Right hindlimb (tissue), 1 donor: ENCODE results near the gene NUP160.
"Not testable (repeated sequence)": the region's sequence is repeated elsewhere in the genome, so short reads cannot be mapped to it uniquely, and the experiment has no call there.

Source experiments
- DNase-seq: peaks from one replicate; pipeline ENCODE4 v3.0.0-alpha.2; 2018

The NUP160 gene

DNA sequence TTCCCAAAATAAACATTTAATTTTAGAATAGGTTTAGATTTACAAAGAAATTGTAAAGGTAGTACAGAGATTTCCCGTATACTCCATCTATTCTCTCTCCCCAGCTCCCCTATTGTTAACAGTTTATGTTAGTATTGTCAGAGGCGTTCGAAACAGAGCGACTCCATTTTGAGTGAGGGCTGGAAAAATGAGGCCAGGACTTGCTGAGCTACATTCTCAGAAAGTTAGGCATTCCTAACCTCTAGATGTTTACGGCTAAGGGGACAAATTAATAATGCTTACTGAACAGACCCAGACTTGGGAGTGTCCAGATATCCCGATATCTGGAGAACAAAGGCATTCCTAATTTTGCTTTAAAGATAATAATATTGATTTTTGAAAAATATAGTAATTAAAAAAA is 12.4 kb upstream of the NUP160 start:
- no peak for DNase-seq

DNA sequence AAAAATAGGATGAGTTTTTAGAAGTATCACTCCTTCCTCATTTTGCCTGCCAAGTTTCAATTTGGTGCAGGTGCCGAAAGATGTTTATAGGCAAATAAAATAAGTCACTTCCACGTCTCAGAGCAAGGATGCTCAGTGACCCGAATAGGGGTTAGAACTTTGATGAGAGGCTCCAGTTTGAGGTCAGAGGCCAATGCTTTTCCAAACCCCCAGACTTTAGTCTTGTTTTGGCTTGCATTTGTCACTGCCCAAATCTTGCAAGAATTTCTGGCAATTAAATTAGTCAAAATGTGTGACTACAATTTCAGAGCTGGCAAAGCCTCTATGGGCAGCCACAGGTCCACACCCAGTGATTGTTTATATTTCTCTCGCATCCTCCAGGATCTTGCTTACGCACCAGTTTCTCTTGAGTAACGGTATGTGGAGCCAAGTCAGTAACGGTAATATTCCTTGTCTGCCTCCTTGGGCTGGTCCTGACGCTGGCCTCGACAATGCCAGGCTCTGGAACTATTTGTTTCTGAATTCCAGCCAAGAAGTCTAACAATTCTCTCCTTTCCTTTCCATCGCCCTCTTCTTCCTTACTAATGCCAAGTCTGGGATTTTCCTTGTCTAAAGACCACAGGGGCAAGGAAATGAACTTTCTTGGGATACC is 9.9 kb upstream of the NUP160 start:
- no peak for DNase-seq

DNA sequence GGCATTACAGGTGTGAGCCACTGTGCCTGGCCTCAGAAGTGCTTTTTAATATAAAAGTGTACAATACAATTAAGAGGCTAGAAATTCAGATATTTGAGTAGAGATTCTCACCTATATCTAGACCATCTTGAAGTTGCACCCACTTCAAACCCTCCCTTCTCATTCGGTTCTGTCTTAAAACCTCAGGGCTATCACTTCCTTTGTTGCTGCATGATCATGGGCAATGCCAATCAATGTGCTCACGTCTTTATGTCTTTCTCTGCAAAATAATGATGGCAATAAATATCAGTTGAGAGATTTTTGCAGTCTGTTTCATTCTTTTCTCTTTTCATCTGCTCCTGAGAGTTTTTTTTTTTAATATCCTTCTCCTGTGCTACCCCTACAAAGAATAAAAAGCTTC is 9.3 kb upstream of the NUP160 start:
- DNase-seq: no peak

DNA sequence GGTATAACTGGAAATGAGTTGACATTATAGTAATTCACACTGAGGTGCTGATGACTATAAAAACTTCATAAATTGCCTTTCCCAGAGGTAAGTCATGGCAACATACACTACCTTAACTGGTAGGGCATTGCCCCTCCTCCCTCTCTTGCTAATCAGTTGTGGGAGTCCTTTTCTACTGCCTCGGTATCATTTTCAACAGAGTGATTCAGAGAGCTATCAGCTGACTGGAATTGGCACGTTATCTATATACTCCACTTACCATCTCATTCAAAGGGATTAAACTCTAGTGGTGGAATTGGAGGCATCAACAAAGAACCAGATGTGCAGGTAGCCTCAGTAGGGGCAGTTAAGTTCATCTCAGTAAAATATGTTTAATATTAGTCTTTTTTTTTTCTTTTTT is 8.0 kb upstream of the NUP160 start:
- no peak for DNase-seq

DNA sequence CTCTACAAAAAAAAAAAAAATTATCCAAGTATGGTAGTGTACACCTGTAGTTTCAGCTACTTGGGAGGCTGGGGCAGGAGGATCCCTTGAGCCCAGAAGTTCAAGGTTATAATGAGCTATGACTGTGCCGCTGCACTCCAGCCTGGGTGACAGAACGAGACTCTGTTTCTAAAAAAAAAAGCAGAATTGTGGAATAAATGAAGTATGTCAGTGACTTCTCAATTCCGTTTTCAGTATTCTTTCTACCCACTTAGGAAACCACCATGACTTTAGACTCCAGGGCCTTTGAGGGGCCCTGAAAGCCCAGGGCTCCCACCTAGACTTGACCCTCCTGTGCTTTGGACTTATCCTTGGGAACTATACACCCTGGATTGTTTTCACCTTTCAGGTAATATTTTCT is 6.5 kb upstream of the NUP160 start:
- no peak for DNase-seq

DNA sequence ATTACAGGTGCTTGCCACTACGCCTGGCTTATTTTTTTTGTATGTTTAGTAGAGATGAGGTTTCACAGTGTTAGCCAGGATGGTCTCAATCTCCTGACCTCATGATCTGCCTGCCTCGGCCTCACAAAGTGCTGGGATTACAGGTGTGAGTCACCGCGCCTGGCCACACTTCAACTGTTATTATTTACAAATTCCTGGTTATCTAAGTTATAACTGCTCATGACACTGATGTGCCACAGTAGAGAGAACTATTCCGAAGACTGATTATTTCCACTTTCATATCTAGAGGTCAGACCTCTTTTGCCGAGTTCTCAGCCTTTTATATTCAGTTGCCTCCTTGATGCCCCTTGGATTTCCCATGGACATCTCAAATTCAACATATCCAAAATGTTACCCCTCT is 3.9 kb upstream of the NUP160 start:
- DNase-seq: no peak

DNA sequence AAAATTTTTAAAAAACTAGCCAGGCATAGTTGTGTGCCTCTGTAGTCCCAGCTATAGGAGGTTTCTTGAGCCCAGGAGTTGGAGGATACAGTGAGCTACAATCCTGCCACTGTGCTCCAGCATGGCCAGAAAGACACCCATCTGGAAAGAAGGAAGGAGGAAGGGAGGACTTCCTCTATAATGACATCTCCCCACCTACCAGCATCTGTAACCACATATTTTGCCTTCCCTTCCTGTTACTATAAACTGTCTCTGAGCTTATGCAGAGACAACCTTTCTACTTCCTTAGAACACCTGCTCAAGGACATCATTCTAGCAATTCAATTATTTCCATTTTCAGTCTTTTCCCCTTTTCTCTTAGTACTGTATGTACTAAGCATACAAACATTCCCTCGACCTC is 2.2 kb upstream of the NUP160 start:
- no peak for DNase-seq

DNA sequence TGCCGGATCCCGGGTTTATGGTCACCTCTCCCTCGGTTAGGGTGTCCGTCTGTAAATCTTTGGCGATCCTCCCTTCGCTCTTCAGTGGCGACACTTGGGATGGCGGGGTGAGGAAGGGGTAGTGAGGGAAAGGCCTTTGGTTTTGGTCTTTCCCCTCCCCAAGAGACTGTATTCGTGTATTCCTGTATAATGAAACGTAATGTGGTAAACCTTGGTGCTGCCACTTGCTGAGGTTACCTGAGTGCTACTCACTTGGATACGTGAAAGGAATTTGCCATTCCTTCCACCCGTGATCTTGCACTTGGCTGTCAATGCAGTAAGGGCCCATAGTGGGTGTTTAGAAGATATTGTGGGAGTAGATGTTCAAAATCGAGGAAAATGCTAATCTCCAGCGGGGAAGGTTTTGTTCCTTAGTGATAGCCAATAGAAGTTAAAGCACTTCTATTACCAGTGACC is 578 bp upstream of the NUP160 start:
- DNase-seq: no peak

DNA sequence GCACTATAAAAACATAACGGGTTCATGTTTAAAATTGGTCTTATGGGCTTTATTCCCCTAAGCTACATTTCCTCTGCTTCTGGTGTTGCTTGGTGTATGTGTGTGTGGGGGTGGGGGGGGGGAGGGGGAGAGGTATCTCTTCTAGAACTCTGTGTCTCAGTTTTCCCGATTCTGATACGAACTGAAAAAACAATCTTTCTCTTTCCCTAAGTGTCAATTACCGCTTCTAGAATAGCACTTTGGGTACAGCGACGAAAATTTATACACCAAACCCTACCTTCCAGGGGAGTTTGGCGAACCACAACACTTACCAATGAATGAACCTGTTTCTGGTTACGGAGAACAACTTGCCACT is 636 bp downstream of the NUP160 start:
- DNase-seq: no peak

DNA sequence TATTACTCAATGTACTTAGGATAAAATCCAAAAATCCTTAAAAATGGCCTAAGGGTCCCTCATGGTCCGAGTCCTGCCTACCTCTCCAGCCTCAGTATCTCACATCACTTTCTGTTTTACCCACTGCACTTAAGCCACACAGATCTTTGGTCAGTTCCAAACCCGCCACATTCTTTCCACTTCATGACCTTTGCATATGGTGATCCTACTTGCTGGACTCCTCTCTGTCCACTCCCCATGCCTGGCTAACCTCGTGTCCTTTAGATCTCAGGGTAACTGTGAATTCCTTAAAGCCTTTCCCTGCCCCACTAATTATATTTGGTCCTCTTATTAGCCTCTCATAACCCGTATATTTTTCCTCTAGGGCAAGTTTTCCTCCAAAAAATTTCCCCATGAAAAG is 1.2 kb downstream of the NUP160 start:
- DNase-seq: no peak

DNA sequence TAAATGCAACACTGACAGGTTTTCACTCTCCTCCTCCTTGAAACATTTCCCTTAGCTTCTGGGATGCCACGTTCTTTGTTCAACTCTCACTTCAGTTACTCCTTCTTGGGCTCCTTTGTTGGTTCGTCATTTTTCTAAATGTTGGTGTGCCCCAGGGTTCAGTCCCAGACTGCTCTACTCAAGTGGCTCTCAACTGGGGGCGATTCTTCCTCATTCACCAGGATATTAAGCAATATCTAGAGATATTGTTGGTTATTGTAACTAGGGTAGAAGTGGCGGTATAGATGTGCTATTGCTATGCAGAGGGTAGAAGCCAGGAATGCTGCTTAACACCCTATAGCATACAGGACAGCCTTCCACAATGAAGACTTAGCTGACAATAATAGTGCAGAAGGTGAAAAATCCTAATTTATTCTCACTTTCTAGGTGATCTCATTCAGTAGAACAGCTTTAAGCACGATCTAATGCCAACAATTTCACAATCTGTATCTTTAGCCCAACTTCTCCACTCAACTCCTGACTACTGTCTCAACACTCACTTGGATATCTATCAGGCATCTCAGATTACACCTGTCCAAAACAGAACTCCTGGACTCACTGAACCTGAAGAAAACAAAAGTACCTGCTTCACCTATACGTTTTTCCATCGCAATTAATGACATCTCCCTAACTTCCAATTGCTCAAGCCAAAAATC is 4.6 kb downstream of the NUP160 start:
- no peak for DNase-seq

DNA sequence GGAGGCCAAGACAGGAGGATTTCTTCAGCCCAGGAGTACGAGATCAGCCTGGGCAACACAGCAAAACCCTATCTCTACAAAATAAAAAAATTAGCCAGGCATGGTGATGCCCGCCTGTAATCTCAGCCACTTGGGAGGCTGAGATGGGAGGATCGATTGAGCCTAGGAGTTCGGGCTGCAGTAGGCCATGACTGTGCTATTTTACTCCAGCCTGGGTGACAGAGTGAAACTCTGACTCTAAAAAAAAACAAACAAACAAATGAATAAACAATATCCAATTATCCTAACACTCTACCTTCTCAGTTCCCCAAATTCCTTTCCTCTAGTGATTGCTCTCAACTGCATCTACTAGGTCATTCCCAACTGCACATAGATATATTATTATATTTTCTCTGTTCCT is 5.4 kb downstream of the NUP160 start:
- DNase-seq: no peak

DNA sequence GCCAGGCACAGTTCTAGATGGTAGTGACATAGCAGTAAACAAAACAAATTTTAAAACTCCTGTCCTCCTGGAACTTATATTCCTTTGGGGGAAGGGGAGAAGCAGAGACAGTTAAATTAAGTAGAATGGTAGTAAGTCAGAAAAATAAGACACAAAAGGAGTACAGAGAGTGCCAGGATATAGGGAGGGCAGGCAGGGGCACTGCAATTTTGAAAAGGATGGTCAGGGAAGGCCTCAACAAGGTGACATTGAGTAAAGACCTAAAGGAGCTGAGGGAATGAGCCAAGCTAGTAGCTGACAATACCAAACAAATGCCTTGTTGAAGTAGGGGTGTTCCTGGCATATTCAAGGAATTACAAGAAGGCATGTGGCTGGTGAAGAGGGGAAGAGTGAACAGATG is 10.2 kb downstream of the NUP160 start:
- no peak for DNase-seq

DNA sequence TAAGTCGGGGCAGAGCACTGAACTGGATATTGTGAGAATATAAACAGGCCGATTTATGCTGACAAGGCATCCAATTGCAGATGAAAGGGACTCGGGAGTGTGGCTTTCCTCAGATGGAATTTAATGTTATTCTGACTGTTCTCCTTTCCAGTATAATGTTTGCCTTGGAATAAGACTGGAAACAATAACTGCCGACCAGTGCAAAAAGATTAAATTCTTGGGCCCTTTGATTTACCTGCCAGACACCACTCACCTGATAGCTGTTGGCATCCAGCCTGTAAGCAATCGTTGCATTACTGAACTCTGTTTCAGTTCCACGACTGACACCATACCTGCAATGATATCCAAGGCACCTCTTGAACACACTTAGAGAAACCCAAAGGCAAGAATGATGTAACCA is 10.9 kb downstream of the NUP160 start:
- no peak for DNase-seq

DNA sequence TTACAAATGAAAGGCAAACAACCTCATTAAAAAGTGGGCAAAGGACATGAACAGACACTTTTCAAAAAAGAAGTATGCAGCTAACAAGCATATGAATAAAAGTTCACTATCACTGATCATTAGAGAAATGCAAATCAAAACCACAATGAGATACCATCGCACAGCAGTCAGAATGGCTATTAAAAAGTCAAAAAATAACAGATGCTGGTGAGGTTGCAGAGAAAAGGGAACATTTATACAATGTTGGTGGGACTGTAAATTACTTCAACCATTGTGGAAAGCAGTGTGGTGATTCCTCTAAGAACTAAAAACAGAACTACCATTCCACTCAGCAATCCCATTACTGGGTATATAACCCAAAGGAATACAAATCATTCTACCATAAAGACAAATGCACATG is 18.1 kb downstream of the NUP160 start:
- not testable (repeated sequence) for DNase-seq

DNA sequence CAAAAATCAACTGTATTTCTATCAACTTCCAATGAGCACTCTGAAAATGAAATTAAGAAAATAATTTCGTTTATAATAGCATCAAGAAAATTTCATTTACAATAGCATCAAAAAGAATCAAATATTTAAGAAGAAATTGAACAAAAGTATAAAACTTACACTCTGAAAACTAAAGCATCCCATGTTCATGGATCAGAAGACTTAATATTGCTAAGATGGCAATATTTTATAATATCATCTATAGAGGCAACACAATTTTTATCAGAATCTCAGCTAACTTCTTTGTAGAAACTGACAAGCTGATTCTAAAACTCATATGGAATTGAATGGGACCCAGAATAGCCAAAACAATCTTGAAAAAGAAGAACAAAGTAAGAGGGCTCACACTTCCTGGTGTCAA is 19.9 kb downstream of the NUP160 start:
- no peak for DNase-seq

DNA sequence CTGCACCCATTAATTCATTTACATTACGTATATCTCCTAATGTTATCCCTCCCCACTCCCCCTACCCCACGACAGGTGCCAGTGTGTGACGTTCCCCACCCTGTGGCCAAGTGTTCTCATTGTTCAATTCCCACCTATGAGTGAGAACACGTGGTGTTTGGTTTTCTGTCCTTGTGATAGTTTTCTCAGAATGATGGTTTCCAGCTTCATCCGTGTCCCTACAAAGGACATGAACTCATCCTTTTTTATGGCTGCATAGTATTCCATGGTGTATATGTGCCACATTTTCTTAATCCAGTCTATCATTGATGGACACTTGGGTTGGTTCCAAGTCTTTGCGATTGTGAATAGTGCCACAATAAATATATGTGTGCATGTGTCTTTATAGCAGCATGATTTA is 25.5 kb downstream of the NUP160 start:
- DNase-seq: not testable (repeated sequence)

DNA sequence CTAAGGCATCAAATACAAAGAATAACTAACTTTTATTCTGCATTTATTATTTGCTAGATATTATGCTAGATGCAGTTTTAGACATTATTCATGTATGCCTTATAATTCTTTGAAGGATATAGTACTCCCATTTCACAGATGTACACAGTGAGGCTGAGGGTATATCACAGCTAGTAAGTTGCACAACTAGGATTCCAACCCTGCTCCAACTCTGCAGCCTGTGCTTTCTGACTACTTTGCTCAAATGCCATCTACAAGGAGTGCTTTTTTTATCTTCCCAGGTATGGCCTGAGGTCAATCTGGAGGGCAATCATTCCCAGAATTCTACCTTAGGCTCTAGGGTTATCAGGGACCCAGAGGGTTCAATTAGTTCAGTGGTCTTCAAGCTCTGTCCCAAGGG is 28.4 kb downstream of the NUP160 start:
- no peak for DNase-seq

DNA sequence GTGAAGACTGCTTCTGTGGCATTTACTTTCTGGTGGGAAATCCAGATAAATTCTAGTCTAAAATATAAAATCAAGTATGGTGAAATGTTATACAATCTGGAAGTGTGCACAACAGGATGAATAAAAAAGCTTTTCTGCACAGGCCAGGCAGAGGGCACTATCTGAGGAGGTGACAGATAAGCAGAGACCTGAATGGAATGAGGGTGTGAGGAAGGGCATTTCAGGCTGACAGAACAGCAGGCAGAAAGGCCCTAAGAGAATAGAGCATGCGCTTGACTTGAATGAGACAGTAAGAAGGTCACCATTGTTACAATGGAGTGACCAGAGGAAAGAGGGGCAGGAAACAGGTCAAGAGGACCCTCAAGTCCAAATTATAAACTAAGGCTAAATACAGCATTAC is 47.4 kb downstream of the NUP160 start:
- no peak for DNase-seq

DNA sequence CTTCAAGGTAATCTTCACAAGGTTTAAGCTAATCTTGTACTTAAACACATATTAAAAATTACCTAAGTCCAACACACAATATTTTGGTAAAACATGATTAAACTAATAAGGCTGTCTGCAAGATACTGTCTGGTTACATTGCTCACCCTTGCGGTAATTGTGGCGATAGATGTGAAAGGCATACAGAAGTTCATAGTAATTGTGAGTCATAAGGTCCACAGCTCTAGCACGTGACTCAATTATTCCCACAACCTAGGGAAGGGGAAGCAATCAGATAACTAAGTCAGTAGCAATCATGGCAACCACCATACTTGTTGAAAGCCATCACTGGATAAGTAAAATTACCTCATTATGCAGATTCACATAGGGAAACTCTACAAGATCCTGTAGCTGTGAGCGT is 50.5 kb downstream of the NUP160 start:
- DNase-seq: no peak

DNA sequence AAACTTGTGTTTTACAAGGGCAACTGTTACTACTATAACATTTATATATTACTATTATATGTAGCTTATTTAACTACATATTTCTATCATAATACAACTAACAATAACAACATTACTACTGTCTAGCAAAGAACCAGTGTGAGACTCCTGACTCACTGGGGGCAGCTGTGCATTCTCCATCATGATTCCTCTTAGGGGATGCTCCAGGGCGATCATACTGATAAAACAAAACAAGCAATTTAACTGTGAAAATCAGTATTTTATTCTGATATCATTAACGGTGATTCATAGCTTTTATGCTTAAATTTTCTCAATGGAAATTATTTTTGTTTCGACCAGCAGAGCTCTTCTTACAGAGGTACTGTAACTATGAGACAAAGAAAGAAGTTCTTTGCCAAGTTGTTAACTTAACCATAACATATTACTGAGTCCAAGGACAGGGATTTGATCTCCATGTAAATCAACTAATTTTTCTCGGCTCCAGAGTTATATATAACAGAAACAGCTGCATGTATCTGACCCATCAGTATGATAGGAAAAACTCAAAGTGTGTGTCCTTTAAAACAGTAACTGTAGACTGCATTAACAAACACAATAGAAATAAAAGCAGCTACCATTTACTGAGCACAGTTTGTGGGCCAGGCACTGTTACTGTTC is 56.2 kb downstream of the NUP160 start:
- DNase-seq: no peak

DNA sequence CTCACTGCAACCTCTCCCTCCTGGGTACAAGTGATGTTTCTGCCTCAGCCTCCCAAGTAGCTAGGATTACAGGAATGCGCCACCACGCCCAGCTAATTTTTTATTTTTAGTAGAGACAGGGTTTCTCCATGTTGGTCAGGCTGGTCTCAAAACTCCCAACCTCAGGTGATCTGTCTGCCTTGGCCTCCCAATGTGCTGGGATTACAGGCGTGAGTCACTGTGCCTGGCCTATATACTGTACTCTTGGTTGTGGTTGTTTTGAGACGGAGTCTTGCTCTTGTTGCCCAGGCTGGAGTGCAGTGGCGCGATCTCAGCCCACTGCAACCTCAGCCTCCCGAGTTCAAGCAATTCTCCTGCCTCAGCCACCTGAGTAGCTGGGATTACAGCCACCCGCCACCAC is 58.1 kb downstream of the NUP160 start:
- DNase-seq: not testable (repeated sequence)

DNA sequence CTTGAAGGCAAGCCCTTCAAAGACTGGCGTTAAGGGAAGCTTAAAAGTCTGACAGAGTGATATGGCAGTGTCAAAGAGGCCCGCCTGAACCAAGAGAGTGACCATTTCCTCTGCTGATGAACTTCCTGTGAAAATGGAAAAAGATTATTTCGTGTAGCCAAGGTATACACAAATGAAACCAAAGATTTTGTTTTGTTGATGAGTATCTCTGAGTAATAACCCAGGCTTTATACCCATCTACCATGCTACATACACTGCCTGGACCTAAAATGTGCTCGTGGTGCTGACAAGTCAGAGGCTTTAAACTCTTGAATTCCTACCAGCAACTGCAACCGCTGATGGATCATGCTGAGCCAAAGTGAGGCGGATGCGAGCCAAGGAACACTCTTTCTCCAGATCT is 60.0 kb downstream of the NUP160 start:
- DNase-seq: no peak

DNA sequence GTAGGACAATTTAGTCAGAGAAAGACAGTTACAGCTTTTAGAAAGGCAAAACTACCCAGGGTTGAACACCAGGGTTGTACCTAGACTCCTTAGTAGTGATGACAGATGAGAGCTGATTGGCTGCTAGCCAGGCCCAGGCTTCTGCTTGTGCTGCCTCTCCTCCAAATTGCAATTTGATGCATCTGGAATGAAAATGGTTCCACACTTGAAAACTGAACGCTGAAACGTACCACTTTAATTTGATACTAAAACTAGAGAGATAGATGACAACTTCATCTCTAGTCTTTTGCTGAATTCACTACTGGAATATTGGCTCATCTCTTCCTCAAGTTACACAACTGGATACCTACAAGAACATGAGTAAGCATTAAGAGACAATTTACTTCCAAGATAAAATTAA is 61.8 kb downstream of the NUP160 start:
- no peak for DNase-seq
